ENCODE measurements around the gene PLEKHA8.

DNA sequence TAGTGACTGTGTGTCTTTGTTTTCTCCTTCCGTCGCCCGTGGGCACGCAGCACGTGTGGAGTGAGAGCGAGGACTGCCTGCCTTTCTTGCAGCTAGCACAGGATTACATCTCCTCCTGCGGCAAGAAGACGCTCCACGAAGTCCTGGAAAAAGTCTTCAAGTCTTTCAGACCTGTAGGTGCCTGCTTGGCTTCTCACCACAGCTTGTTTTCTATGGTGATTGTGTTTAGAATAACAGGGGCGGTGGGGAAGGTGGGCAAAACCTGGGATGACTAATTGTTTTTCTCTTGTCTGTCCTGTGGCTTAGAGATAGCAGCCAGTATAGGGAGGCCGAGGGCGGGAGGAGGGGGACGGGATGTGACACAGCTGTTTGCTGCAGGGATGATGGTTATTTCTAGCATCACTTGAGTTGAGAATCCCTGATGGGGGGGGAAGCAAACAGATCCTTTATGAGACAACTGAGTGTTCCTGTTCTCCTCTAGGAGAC lies 118.0 kb downstream of the PLEKHA8 start:
- TF ChIP-seq, protein P1, sequence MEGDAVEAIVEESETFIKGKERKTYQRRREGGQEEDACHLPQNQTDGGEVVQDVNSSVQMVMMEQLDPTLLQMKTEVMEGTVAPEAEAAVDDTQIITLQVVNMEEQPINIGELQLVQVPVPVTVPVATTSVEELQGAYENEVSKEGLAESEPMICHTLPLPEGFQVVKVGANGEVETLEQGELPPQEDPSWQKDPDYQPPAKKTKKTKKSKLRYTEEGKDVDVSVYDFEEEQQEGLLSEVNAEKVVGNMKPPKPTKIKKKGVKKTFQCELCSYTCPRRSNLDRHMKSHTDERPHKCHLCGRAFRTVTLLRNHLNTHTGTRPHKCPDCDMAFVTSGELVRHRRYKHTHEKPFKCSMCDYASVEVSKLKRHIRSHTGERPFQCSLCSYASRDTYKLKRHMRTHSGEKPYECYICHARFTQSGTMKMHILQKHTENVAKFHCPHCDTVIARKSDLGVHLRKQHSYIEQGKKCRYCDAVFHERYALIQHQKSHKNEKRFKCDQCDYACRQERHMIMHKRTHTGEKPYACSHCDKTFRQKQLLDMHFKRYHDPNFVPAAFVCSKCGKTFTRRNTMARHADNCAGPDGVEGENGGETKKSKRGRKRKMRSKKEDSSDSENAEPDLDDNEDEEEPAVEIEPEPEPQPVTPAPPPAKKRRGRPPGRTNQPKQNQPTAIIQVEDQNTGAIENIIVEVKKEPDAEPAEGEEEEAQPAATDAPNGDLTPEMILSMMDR (IDR thresholded peaks at IDR 0.05) = no peak
- TF ChIP-seq POLR2AphosphoS5 (IDR thresholded peaks at IDR 0.05) (no peak), EP300 (IDR thresholded peaks at IDR 0.05; ENCODE audit: low read depth) (no peak)

Data from transverse colon (tissue), 4 donors.